WTC11 (cell line): ENCODE data around the gene CKAP2L. TPM values are rescaled to one million over a fixed set of nuclear protein-coding genes. Genes with fewer than 3 reads are reported as not detected.

Source experiments
- ATAC-seq: fragments of 200-7000 bp; cut with Tn5 transposase; 2 replicates; pipeline ENCODE4 v1.10.0; 2021; ENCODE audit warnings: mild to moderate bottlenecking, moderate library complexity
- CTCF ChIA-PET: fragments of 300-600 bp; sonication (Branson Sonifier 250); formaldehyde crosslinking; loops from one replicate; lab custom pipeline; 2021; ENCODE audit warnings: antibody characterized with exemption; lab: Charles Lee
- POLR2A ChIA-PET: fragments of 350-600 bp; sonication (Branson Sonifier 250); formaldehyde crosslinking; loops from one replicate; lab custom pipeline; 2021; ENCODE audit warnings: antibody characterized with exemption; lab: Charles Lee
- DNase-seq: peaks from one replicate; pipeline ENCODE4 v3.0.0; 2021; ENCODE audit warnings: low spot score
- H3K27ac Mint-ChIP-seq: 2 replicates; pipeline ENCODE4 v1.8.0; 2021; ENCODE audit warnings: mixed read lengths
- H3K27me3 Mint-ChIP-seq: 2 replicates; pipeline ENCODE4 v1.8.0; 2021; ENCODE audit warnings: low read depth, mild to moderate bottlenecking, moderate library complexity, mixed read lengths
- H3K36me3 Mint-ChIP-seq: 2 replicates; pipeline ENCODE4 v1.8.0; 2021; ENCODE audit warnings: mixed read lengths
- H3K4me1 Mint-ChIP-seq: 2 replicates; pipeline ENCODE4 v1.8.0; 2022; ENCODE audit warnings: mixed read lengths
- H3K4me3 Mint-ChIP-seq: 2 replicates; pipeline ENCODE4 v1.8.0; 2021; ENCODE audit warnings: mild to moderate bottlenecking, moderate library complexity, mixed read lengths
- H3K9me3 Mint-ChIP-seq: 2 replicates; pipeline ENCODE4 v1.8.0; 2021; ENCODE audit warnings: mixed read lengths
- CBFB ChIP-seq: sonication (generic); formaldehyde crosslinking; IDR thresholded peaks from 2 replicates; pipeline ENCODE4 v1.8.1; 2022; ENCODE audit warnings: mild to moderate bottlenecking, low read depth, missing genetic modification reagents
- total RNA-seq: library from RNA; stranded (reverse); gene quantifications from 3 replicates; pipeline ENCODE4 v1.2.3, GENCODE V29; 2021
- TF ChIP-seq, protein P1 (sequence below): sonication (generic); formaldehyde crosslinking; IDR thresholded peaks from 2 replicates; pipeline ENCODE4 v1.8.0; 2022; ENCODE audit warnings: missing genetic modification reagents
- TF ChIP-seq, protein P2 (sequence below): fragments of 250-450 bp; sonication (Bioruptor Pico); IDR thresholded peaks from 2 replicates; pipeline ENCODE4 v2.1.2; 2022; ENCODE audit warnings: mild to moderate bottlenecking, moderate library complexity
- TF ChIP-seq, protein P3 (sequence below): fragments of 250-450 bp; sonication (Bioruptor Pico); IDR thresholded peaks from 2 replicates; pipeline ENCODE4 v1.9.0; 2021; ENCODE audit warnings: mild to moderate bottlenecking
- TF ChIP-seq, protein P4 (sequence below): sonication (generic); formaldehyde crosslinking; IDR thresholded peaks from 2 replicates; pipeline ENCODE4 v1.8.0; 2023; ENCODE audit warnings: mild to moderate bottlenecking, missing genetic modification reagents
- TF ChIP-seq, protein P5 (sequence below): sonication (generic); formaldehyde crosslinking; IDR thresholded peaks from 2 replicates; pipeline ENCODE4 v1.8.0; 2022; ENCODE audit warnings: mild to moderate bottlenecking, missing genetic modification reagents
- TF ChIP-seq, protein P6 (sequence below): sonication (generic); formaldehyde crosslinking; IDR thresholded peaks from 2 replicates; pipeline ENCODE4 v1.8.0; 2023; ENCODE audit warnings: missing genetic modification reagents, mild to moderate bottlenecking, borderline replicate concordance

CKAP2L gene
- total RNA-seq, 1 experiment from 2014 or later = 25.6 TPM

DNA sequence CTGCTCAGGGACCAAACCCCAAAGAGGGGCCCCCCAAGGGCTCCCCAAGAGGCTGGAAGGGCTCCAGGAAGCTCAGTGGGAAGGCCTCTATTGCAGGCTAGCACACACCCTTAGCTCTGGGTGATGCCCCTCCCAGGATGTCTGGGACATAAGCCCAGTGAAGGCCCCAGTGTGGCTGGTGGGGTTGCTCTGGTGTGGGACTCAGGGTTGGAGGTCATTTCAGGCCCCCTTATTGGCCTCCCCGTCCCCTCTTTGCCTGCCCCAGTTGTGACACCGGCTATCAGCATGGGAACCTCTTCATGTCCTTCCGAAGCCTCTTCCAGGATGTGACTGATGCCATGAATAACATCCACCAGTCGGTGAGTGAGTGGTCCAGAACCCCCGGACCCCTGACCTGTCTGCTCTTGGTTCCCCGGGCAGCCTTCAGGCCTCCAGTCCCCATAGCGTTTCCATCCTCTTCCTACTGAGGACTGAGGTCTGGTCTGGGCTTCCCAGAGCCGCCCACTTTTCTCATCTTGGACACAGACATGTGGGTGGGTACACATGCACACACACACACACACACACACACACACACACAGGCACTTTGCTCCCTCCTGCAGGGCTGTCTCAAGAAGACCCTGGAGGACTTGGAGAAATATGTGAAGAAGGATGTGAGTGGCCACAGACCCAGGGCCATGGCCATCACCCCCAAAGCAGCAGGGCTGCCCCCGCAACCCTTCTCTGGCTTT is 41.4 kb downstream of the CKAP2L start (continued):
- TF ChIP-seq, protein P1, sequence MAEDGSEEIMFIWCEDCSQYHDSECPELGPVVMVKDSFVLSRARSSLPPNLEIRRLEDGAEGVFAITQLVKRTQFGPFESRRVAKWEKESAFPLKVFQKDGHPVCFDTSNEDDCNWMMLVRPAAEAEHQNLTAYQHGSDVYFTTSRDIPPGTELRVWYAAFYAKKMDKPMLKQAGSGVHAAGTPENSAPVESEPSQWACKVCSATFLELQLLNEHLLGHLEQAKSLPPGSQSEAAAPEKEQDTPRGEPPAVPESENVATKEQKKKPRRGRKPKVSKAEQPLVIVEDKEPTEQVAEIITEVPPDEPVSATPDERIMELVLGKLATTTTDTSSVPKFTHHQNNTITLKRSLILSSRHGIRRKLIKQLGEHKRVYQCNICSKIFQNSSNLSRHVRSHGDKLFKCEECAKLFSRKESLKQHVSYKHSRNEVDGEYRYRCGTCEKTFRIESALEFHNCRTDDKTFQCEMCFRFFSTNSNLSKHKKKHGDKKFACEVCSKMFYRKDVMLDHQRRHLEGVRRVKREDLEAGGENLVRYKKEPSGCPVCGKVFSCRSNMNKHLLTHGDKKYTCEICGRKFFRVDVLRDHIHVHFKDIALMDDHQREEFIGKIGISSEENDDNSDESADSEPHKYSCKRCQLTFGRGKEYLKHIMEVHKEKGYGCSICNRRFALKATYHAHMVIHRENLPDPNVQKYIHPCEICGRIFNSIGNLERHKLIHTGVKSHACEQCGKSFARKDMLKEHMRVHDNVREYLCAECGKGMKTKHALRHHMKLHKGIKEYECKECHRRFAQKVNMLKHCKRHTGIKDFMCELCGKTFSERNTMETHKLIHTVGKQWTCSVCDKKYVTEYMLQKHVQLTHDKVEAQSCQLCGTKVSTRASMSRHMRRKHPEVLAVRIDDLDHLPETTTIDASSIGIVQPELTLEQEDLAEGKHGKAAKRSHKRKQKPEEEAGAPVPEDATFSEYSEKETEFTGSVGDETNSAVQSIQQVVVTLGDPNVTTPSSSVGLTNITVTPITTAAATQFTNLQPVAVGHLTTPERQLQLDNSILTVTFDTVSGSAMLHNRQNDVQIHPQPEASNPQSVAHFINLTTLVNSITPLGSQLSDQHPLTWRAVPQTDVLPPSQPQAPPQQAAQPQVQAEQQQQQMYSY (CRISPR knock-in tag) = no peak
- TF ChIP-seq, protein P2, sequence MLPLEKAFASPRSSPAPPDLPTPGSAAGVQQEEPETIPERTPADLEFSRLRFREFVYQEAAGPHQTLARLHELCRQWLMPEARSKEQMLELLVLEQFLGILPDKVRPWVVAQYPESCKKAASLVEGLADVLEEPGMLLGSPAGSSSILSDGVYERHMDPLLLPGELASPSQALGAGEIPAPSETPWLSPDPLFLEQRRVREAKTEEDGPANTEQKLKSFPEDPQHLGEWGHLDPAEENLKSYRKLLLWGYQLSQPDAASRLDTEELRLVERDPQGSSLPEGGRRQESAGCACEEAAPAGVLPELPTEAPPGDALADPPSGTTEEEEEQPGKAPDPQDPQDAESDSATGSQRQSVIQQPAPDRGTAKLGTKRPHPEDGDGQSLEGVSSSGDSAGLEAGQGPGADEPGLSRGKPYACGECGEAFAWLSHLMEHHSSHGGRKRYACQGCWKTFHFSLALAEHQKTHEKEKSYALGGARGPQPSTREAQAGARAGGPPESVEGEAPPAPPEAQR (CRISPR knock-in tag) = no peak

DNA sequence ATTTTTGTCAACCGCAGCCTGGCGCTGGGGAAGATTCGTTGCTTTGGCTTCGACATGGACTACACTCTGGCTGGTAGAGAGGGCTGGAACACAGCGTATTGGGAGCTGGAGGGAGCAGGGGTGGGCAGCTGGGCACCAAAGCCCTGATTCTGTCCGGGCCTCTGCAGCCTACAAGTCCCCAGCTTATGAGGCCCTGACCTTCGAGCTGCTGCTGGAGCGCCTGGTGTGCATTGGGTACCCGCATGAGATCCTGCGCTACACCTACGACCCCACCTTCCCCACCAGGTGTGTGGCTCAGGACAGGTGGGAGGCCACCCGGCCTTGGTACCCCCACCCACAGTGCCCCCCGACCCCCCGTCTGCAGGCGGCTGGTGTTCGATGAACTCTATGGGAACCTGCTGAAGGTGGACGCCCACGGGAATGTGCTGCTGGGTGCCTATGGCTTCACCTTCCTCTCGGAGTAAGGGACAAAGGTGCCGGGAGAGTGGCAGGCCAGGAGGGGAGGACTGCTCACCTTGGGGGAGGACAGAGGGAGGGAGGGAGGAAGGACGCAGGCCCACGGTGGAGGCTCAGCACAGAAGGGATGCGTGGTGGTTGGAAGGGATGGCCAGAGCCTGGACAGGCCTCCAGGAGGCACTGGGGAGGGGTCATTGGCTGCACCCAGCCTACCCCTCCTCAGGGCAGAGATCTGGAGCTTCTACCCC is 42.4 kb downstream of the CKAP2L start:
- 0 out of 2 replicates have a peak, but pooled peaks cover 2% of the 10 kb centered on the region for H3K27me3 Mint-ChIP-seq
- TF ChIP-seq, protein P3, sequence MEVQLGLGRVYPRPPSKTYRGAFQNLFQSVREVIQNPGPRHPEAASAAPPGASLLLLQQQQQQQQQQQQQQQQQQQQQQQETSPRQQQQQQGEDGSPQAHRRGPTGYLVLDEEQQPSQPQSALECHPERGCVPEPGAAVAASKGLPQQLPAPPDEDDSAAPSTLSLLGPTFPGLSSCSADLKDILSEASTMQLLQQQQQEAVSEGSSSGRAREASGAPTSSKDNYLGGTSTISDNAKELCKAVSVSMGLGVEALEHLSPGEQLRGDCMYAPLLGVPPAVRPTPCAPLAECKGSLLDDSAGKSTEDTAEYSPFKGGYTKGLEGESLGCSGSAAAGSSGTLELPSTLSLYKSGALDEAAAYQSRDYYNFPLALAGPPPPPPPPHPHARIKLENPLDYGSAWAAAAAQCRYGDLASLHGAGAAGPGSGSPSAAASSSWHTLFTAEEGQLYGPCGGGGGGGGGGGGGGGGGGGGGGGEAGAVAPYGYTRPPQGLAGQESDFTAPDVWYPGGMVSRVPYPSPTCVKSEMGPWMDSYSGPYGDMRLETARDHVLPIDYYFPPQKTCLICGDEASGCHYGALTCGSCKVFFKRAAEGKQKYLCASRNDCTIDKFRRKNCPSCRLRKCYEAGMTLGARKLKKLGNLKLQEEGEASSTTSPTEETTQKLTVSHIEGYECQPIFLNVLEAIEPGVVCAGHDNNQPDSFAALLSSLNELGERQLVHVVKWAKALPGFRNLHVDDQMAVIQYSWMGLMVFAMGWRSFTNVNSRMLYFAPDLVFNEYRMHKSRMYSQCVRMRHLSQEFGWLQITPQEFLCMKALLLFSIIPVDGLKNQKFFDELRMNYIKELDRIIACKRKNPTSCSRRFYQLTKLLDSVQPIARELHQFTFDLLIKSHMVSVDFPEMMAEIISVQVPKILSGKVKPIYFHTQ (CRISPR knock-in tag) = no peak
- TF ChIP-seq, protein P4, sequence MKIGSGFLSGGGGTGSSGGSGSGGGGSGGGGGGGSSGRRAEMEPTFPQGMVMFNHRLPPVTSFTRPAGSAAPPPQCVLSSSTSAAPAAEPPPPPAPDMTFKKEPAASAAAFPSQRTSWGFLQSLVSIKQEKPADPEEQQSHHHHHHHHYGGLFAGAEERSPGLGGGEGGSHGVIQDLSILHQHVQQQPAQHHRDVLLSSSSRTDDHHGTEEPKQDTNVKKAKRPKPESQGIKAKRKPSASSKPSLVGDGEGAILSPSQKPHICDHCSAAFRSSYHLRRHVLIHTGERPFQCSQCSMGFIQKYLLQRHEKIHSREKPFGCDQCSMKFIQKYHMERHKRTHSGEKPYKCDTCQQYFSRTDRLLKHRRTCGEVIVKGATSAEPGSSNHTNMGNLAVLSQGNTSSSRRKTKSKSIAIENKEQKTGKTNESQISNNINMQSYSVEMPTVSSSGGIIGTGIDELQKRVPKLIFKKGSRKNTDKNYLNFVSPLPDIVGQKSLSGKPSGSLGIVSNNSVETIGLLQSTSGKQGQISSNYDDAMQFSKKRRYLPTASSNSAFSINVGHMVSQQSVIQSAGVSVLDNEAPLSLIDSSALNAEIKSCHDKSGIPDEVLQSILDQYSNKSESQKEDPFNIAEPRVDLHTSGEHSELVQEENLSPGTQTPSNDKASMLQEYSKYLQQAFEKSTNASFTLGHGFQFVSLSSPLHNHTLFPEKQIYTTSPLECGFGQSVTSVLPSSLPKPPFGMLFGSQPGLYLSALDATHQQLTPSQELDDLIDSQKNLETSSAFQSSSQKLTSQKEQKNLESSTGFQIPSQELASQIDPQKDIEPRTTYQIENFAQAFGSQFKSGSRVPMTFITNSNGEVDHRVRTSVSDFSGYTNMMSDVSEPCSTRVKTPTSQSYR (CRISPR knock-in tag) = no peak
- TF ChIP-seq, protein P5, sequence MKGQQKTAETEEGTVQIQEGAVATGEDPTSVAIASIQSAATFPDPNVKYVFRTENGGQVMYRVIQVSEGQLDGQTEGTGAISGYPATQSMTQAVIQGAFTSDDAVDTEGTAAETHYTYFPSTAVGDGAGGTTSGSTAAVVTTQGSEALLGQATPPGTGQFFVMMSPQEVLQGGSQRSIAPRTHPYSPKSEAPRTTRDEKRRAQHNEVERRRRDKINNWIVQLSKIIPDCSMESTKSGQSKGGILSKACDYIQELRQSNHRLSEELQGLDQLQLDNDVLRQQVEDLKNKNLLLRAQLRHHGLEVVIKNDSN (CRISPR knock-in tag) = no peak
- TF ChIP-seq, protein P6, sequence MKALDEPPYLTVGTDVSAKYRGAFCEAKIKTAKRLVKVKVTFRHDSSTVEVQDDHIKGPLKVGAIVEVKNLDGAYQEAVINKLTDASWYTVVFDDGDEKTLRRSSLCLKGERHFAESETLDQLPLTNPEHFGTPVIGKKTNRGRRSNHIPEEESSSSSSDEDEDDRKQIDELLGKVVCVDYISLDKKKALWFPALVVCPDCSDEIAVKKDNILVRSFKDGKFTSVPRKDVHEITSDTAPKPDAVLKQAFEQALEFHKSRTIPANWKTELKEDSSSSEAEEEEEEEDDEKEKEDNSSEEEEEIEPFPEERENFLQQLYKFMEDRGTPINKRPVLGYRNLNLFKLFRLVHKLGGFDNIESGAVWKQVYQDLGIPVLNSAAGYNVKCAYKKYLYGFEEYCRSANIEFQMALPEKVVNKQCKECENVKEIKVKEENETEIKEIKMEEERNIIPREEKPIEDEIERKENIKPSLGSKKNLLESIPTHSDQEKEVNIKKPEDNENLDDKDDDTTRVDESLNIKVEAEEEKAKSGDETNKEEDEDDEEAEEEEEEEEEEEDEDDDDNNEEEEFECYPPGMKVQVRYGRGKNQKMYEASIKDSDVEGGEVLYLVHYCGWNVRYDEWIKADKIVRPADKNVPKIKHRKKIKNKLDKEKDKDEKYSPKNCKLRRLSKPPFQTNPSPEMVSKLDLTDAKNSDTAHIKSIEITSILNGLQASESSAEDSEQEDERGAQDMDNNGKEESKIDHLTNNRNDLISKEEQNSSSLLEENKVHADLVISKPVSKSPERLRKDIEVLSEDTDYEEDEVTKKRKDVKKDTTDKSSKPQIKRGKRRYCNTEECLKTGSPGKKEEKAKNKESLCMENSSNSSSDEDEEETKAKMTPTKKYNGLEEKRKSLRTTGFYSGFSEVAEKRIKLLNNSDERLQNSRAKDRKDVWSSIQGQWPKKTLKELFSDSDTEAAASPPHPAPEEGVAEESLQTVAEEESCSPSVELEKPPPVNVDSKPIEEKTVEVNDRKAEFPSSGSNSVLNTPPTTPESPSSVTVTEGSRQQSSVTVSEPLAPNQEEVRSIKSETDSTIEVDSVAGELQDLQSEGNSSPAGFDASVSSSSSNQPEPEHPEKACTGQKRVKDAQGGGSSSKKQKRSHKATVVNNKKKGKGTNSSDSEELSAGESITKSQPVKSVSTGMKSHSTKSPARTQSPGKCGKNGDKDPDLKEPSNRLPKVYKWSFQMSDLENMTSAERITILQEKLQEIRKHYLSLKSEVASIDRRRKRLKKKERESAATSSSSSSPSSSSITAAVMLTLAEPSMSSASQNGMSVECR (CRISPR knock-in tag) = no peak
- no peak for TF ChIP-seq CBFB
- H3K36me3 Mint-ChIP-seq = no peaks in the 10 kb centered on the region
- DNase-seq (no peak), ATAC-seq (no peak)
- peaks cover 3% of the 10 kb centered on the region for H3K9me3 Mint-ChIP-seq
- peaks cover 6% of the 10 kb centered on the region; the same call in 1 of the 2 replicates for H3K4me1 Mint-ChIP-seq
- ChIA-PET CTCF (interaction anchor here (8.7 kb wide), 1 partner anchor 92 kb away, joined by 143 read pairs; no protein-coding TSS in a partner anchor), POLR2A (no interaction called here)
- H3K4me3 Mint-ChIP-seq = no peak overlapping the region
- H3K27ac Mint-ChIP-seq = no peak overlapping the region
